AG10803 (cell line): ENCODE data around the gene MYLK2.

ENCODE experiments used
- DNase-seq: peaks from one replicate; pipeline ENCODE4 v3.0.0; 2010; ENCODE audit warnings: low read depth
- H3K4me3 ChIP-seq: 2 replicates; pipeline ENCODE4 v1.5.1; 2011; ENCODE audit warnings: mild to moderate bottlenecking, low read length, control low read depth
- CTCF ChIP-seq: conservative IDR thresholded peaks from 2 replicates; pipeline ENCODE4 v1.5.1; 2011; ENCODE audit warnings: mild to moderate bottlenecking, low read length, control low read depth, inconsistent platforms

Gene MYLK2

GRCh38 chr20:31819083-31819784, at the start of gene MYLK2:
Gene MYLK2 (plus strand): TSS chr20:31819356. CDS start chr20:31819581, 225 bp downstream.
- no peak for DNase-seq
- TF ChIP-seq CTCF = no peak
- H3K4me3 ChIP-seq = no peak within 1 kb of the TSS

GRCh38 chr20:31769681-31770080, 49.5 kb upstream of the MYLK2 start:
- no peak overlapping the region for H3K4me3 ChIP-seq
- no peak for TF ChIP-seq CTCF
- no peak for DNase-seq

- no peak for TF ChIP-seq CTCF
- no peak overlapping the region; the same call in 1 of the 2 replicates for H3K4me3 ChIP-seq
- DNase-seq = peak; percentile 14
Measured at GRCh38 chr20:31770243-31770642, 48.9 kb upstream of the MYLK2 start.

- TF ChIP-seq CTCF = no peak
- no peak for DNase-seq
- no peak overlapping the region for H3K4me3 ChIP-seq
Measured at GRCh38 chr20:31774408-31774807, 44.7 kb upstream of the MYLK2 start.

- H3K4me3 ChIP-seq = no peak overlapping the region
- no peak for TF ChIP-seq CTCF
- no peak for DNase-seq
Measured at GRCh38 chr20:31780839-31781238, 38.3 kb upstream of the MYLK2 start.

GRCh38 chr20:31781945-31782344, 37.2 kb upstream of the MYLK2 start:
- DNase-seq = no peak
- H3K4me3 ChIP-seq = no peak overlapping the region
- TF ChIP-seq CTCF = no peak

GRCh38 chr20:31784354-31785044, 34.7 kb upstream of the MYLK2 start:
- DNase-seq = no peak
- H3K4me3 ChIP-seq = no peak overlapping the region
- TF ChIP-seq CTCF = no peak
